CD4-positive, alpha-beta memory T cell (primary cell): ENCODE results near the gene RCOR1. TPM values are rescaled to one million over a fixed set of nuclear protein-coding genes. Genes with fewer than 3 reads are reported as not detected.

ENCODE experiments used
- CTCF ChIA-PET: fragments of 350-600 bp; sonication (Branson Sonifier 250); formaldehyde crosslinking; loops from one replicate; lab custom pipeline; 2021; ENCODE audit warnings: inconsistent platforms; ENCODE audit not compliant: partially characterized antibody; lab: Charles Lee
- POLR2A ChIA-PET: fragments of 350-600 bp; sonication (Branson Sonifier 250); formaldehyde crosslinking; loops from one replicate; lab custom pipeline; 2021; ENCODE audit not compliant: partially characterized antibody; lab: Charles Lee
- DNase-seq, 5 donors: peaks; one replicate each; pipeline versions ENCODE4 v3.0.0 to v3.0.0-alpha.2; 2020 to 2022; ENCODE audit warnings: mixed read lengths in 1 of 5
- H3K27ac ChIP-seq: one replicate; pipeline ENCODE4 v1.7.0; 2013; ENCODE audit warnings: low read depth, low read length
- H3K27me3 ChIP-seq: 2 replicates; pipeline ENCODE4 v1.7.0; 2013; ENCODE audit warnings: mild to moderate bottlenecking, low read length, moderate library complexity; ENCODE audit not compliant: insufficient read depth
- H3K36me3 ChIP-seq: 2 replicates; pipeline ENCODE4 v1.7.0; 2013; ENCODE audit warnings: mild to moderate bottlenecking, low read length, moderate library complexity; ENCODE audit not compliant: insufficient read depth
- H3K4me1 ChIP-seq: 2 replicates; pipeline ENCODE4 v1.7.0; 2013; ENCODE audit warnings: mild to moderate bottlenecking, low read length, moderate library complexity; ENCODE audit not compliant: insufficient read depth
- H3K4me3 ChIP-seq, 2 donors: one replicate each; pipeline ENCODE4 v1.7.0; 2013; ENCODE audit warnings: low read length in 2 of 2, mild to moderate bottlenecking in 1 of 2
- H3K9me3 ChIP-seq, 2 donors: one replicate each; pipeline ENCODE4 v1.7.0; 2013; ENCODE audit warnings: low read length in 2 of 2, control low read depth in 1 of 2; ENCODE audit not compliant: control insufficient read depth in 1 of 2
- H3K27ac Mint-ChIP-seq, 7 donors: one replicate each; pipeline ENCODE4 v1.8.0; 2020 to 2021; ENCODE audit warnings: mixed read lengths in 7 of 7, mild to moderate bottlenecking in 6 of 7, inconsistent platforms in 3 of 7, moderate library complexity in 3 of 7
- H3K27me3 Mint-ChIP-seq, 2 donors: one replicate each; pipeline ENCODE4 v1.8.0; 2020 to 2021; ENCODE audit warnings: mixed read lengths in 2 of 2
- H3K36me3 Mint-ChIP-seq, 2 donors: one replicate each; pipeline ENCODE4 v1.8.0; 2020 to 2021; ENCODE audit warnings: mixed read lengths in 2 of 2, inconsistent platforms in 1 of 2, mild to moderate bottlenecking in 1 of 2
- H3K4me1 Mint-ChIP-seq, 4 donors: one replicate each; pipeline ENCODE4 v1.8.0; 2020 to 2021; ENCODE audit warnings: mixed read lengths in 4 of 4, mild to moderate bottlenecking in 1 of 4
- H3K4me3 Mint-ChIP-seq, 8 donors: one replicate each; pipeline ENCODE4 v1.8.0; 2020 to 2021; ENCODE audit warnings: mixed read lengths in 8 of 8, mild to moderate bottlenecking in 7 of 8, moderate library complexity in 6 of 8, inconsistent platforms in 3 of 8
- H3K9me3 Mint-ChIP-seq, 8 donors: one replicate each; pipeline ENCODE4 v1.8.0; 2020 to 2021; ENCODE audit warnings: mixed read lengths in 8 of 8, mild to moderate bottlenecking in 5 of 8, inconsistent platforms in 3 of 8, moderate library complexity in 1 of 8
- intact Hi-C: fragments of 100-400 bp; cut with micrococcal nuclease; formaldehyde crosslinking; loops from one replicate; pipeline ENCODE4 v1.15.1; 2023
- polyA plus RNA-seq, 2 donors: library from polyadenylated mRNA; unstranded; fragments of 300-500 nt; fragmentation: Illumina TruSeq; gene quantifications; one replicate each; pipeline ENCODE4 v1.2.3, GENCODE V29; 2021
- total RNA-seq, 2 experiments: library from RNA; stranded (reverse); gene quantifications; one replicate each; pipeline ENCODE4 v1.2.3, GENCODE V29; 2021

Gene RCOR1
- total and polyA plus RNA-seq, 4 experiments from 2014 or later: 0.09 to 21.5 (median 10.2) TPM

DNA sequence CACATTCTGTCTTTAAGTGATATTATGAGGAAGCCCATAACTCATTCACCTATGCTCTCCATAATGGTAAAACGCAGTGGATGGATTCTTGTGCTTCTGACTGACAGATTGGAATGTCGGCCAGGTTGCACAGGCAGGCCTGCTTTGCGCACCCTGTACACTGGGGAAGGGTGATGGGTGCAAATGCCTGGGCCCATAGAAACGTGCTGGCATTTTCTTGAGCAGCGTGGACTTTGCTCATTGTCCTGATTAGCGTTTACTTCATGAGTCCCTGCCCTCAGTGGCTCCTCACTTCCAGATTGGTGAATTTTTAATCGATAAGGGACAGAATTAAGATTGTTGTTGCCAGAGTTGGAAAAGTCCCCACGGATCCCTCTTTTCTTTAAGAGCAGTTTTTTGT, 103.9 kb downstream of the RCOR1 start:
- CTCF ChIA-PET: interaction anchor here (1.2 to 5.2 kb wide), 7 partner anchors 8 to 409 kb away, joined by 4 to 34 read pairs (median 24); no protein-coding TSS in a partner anchor
- no peak overlapping the region for H3K4me3 Mint-ChIP-seq
- POLR2A ChIA-PET: interaction anchor here (1.5 kb wide), 1 partner anchor 105 kb away, joined by 4 read pairs; no protein-coding TSS in a partner anchor

DNA sequence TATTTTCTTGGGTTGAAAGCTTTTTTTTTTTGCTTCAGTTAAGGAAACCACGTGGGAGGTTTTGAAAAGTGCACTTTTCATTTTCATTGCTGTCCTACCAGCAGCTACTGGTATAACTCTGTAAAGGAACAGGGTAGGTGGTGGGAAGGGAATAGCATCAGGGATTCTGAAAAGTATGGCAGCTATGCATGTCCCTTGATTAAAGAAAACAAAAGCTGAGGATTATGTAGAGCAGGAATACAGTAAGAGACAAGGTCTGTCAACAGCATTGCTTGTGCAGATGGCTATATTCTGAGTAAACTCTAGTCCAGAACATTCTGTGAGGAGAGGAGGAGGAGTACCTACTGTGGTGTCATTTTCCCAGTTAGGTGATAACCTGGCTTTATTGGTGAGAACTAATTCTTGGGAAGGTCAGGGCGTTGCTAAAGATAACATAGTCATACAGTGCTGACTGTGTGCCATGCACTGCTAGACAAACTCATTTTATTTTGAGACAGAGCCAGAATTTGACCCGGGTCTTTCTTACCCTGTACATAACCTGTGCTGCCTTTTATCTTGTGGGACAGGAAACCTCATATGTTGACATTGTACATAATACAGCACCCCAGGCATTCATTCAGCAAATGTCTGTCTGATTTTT, 104.5 kb downstream of the RCOR1 start:
- Histone ChIP-seq H3K4me3 (no peak overlapping the region), H3K27me3 (no peaks in the 10 kb centered on the region), H3K27ac (no peak overlapping the region), H3K4me1 (peaks cover 12% of the 10 kb centered on the region), H3K36me3 (no peaks in the 10 kb centered on the region), H3K9me3 (no peaks in the 10 kb centered on the region)
- intact Hi-C loops: no loop called here
- DNase-seq: peak in 1 of 5 donors; percentile 0
- H3K9me3 Mint-ChIP-seq: no peaks in the 10 kb centered on the region
- peaks cover 5% of the 10 kb centered on the region in 2 donors for H3K36me3 Mint-ChIP-seq
- peak overlapping the region in 3 of 7 donors; percentile 20 to 87 (median 39) for H3K27ac Mint-ChIP-seq
- POLR2A ChIA-PET: no interaction called here
- peaks cover 15 to 24% (median 22%) of the 10 kb centered on the region in 4 donors for H3K4me1 Mint-ChIP-seq
- no peaks in the 10 kb centered on the region for H3K27me3 Mint-ChIP-seq
- CTCF ChIA-PET: interaction anchor here (1.2 to 5.2 kb wide), 6 partner anchors 8 to 408 kb away, joined by 4 to 34 read pairs (median 24); no protein-coding TSS in a partner anchor
- no peak overlapping the region for H3K4me3 Mint-ChIP-seq

More for the DNA sequence above, 103.9 kb downstream of the RCOR1 start:
- Histone ChIP-seq H3K4me1 (peaks cover 12% of the 10 kb centered on the region), H3K27me3 (no peaks in the 10 kb centered on the region), H3K4me3 (no peak overlapping the region), H3K27ac (no peak overlapping the region), H3K9me3 (no peaks in the 10 kb centered on the region), H3K36me3 (no peaks in the 10 kb centered on the region)
- intact Hi-C loops: no loop called here
- Mint-ChIP-seq H3K36me3 (peaks cover 5% of the 10 kb centered on the region in 2 donors), H3K9me3 (no peaks in the 10 kb centered on the region), H3K4me1 (peaks cover 16 to 24% (median 22%) of the 10 kb centered on the region in 4 donors), H3K27me3 (no peaks in the 10 kb centered on the region), H3K27ac (no peak overlapping the region)
- DNase-seq: no peak

GRCh38 chr14:102697501-102697900, 105.1 kb downstream of the RCOR1 start:
- Mint-ChIP-seq H3K27me3 (no peaks in the 10 kb centered on the region), H3K36me3 (peaks cover 5 to 6% of the 10 kb centered on the region in 2 donors), H3K4me1 (peaks cover 15 to 24% (median 22%) of the 10 kb centered on the region in 4 donors), H3K4me3 (no peak overlapping the region), H3K27ac (no peak overlapping the region), H3K9me3 (no peaks in the 10 kb centered on the region)
- intact Hi-C loops: no loop called here
- no peaks in the 10 kb centered on the region for H3K9me3 ChIP-seq
- no peak overlapping the region for H3K27ac ChIP-seq
- no peaks in the 10 kb centered on the region for H3K36me3 ChIP-seq
- CTCF ChIA-PET: no interaction called here
- no peak for DNase-seq
- POLR2A ChIA-PET: no interaction called here
- peaks cover 12% of the 10 kb centered on the region for H3K4me1 ChIP-seq
- no peaks in the 10 kb centered on the region for H3K27me3 ChIP-seq
- H3K4me3 ChIP-seq: no peak overlapping the region

DNA sequence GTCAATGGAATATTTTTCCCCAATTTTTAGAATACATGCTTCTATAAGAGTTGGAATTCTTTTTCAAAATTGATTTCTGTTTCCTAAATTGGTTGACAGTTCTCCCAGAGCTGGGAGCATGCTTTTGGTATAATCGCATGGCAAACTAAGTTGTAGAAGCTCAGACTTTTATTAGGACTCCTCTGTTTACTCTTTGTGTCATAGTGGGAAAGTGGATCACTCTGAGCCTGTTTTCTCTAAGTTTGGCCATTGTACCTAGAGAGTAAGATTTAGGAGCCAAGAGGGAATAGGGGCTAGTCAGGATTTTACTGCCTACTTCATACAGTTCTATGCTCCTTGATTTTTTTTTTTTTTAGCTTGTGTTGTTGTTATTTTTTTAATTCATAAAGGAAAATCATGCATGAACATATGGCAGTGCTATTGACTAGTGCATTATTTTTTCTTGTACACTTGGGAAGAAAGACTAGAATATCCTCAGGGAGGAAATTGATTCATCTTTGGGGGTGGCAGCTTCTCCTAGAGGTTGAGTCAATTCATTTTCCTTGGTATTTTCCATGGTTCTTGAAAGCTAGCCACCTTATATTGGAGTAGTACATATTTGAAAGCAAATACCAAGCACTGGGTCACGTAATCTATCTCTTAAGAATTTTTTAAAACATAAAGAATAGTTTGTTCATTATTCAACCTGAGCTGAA, 107.1 kb downstream of the RCOR1 start:
- no peak for DNase-seq
- no peak overlapping the region for H3K4me3 Mint-ChIP-seq
- H3K9me3 Mint-ChIP-seq: peaks cover 0 to 5% (median 3%) of the 10 kb centered on the region in 8 donors
- H3K9me3 ChIP-seq: no peaks in the 10 kb centered on the region
- H3K27ac Mint-ChIP-seq: no peak overlapping the region
- H3K4me1 Mint-ChIP-seq: peaks cover 13 to 21% (median 20%) of the 10 kb centered on the region in 4 donors
- no peaks in the 10 kb centered on the region for H3K27me3 Mint-ChIP-seq
- H3K36me3 ChIP-seq: no peaks in the 10 kb centered on the region
- peaks cover 12% of the 10 kb centered on the region for H3K4me1 ChIP-seq
- POLR2A ChIA-PET: no interaction called here
- CTCF ChIA-PET: interaction anchor here (1.0 to 1.3 kb wide), 3 partner anchors 9 to 261 kb away, joined by 3 to 6 read pairs (median 3); no protein-coding TSS in a partner anchor
- no peak overlapping the region for H3K4me3 ChIP-seq
- intact Hi-C loops: no loop called here
- no peaks in the 10 kb centered on the region for H3K27me3 ChIP-seq
- H3K36me3 Mint-ChIP-seq: peaks cover 14 to 23% of the 10 kb centered on the region in 2 donors
- no peak overlapping the region for H3K27ac ChIP-seq

DNA sequence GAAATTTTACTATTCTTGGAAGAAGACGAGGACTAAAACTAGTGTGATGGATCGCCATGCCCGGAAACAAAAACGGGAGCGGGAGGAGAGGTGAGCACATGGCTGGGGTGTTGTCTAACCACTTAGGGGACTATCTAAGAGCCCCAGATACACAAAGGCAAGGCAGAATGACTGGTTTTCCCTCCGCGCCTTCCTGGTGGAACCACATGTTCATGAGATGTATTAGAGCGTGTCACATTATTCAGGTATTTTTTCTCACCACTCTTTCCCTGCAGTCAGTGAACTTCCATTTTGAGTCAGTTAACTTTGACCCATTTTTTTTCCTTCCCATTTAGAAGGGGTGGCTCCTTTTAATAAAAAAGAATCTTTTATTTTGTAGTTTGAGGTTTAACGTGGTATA, 116.0 kb downstream of the RCOR1 start:
- H3K27me3 ChIP-seq: no peaks in the 10 kb centered on the region
- POLR2A ChIA-PET: no interaction called here

DNA sequence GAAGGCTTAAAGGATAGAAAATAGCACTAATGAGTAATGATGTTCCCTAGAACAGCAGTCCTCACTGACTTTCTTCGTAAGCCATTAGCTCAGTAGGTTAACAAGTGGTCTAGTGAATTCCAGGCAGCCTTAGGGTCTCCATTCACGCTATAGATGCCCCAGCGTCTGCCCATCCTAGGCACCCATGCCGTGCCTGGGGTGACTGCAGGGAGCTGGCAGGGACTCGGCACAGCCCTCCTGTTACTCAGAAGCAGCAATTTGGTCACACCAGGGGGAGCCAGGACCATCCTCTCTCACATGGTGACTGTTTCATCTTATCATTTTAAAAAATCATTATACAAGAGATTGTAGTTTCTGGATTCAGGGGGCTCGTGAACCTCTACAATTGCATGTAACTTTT, 118.8 kb downstream of the RCOR1 start:
- no peak overlapping the region for H3K27ac Mint-ChIP-seq
- peaks cover 0 to 6% (median 2%) of the 10 kb centered on the region in 4 donors for H3K4me1 Mint-ChIP-seq
- H3K4me3 Mint-ChIP-seq: no peak overlapping the region
- peaks cover 38 to 51% of the 10 kb centered on the region in 2 donors for H3K36me3 Mint-ChIP-seq
- Histone ChIP-seq H3K27me3 (no peaks in the 10 kb centered on the region), H3K4me3 (no peak overlapping the region), H3K27ac (no peak overlapping the region), H3K9me3 (no peaks in the 10 kb centered on the region), H3K4me1 (no peaks in the 10 kb centered on the region), H3K36me3 (no peaks in the 10 kb centered on the region)
- CTCF ChIA-PET: no interaction called here
- H3K9me3 Mint-ChIP-seq: no peaks in the 10 kb centered on the region
- POLR2A ChIA-PET: no interaction called here
- DNase-seq: no peak
- intact Hi-C loops: no loop called here
- H3K27me3 Mint-ChIP-seq: no peaks in the 10 kb centered on the region

More for the DNA sequence above, 116.0 kb downstream of the RCOR1 start:
- peaks cover 35 to 36% of the 10 kb centered on the region in 2 donors for H3K36me3 Mint-ChIP-seq
- CTCF ChIA-PET: interaction anchor here (1.3 kb wide), 1 partner anchor 13 kb away, joined by 3 read pairs; no protein-coding TSS in a partner anchor
- H3K9me3 Mint-ChIP-seq: peaks cover 0 to 7% (median 0%) of the 10 kb centered on the region in 8 donors
- Histone ChIP-seq H3K4me1 (no peaks in the 10 kb centered on the region), H3K9me3 (no peaks in the 10 kb centered on the region), H3K36me3 (no peaks in the 10 kb centered on the region), H3K27ac (no peak overlapping the region), H3K4me3 (no peak overlapping the region)
- no peak overlapping the region for H3K4me3 Mint-ChIP-seq
- no peaks in the 10 kb centered on the region for H3K4me1 Mint-ChIP-seq
- no peak for DNase-seq
- H3K27ac Mint-ChIP-seq: peak overlapping the region in 3 of 7 donors; percentile 6 to 63 (median 10)
- no peaks in the 10 kb centered on the region for H3K27me3 Mint-ChIP-seq
- intact Hi-C loops: no loop called here

- H3K4me3 ChIP-seq: no peak overlapping the region
- Mint-ChIP-seq H3K36me3 (peaks cover 38 to 52% of the 10 kb centered on the region in 2 donors), H3K4me3 (no peak overlapping the region), H3K27me3 (no peaks in the 10 kb centered on the region), H3K4me1 (peaks cover 0 to 6% (median 2%) of the 10 kb centered on the region in 4 donors), H3K9me3 (no peaks in the 10 kb centered on the region), H3K27ac (no peak overlapping the region)
- ChIA-PET POLR2A (no interaction called here), CTCF (interaction anchor here (1.4 kb wide), 1 partner anchor 16 kb away, joined by 4 read pairs; no protein-coding TSS in a partner anchor)
- no peak overlapping the region for H3K27ac ChIP-seq
- no peaks in the 10 kb centered on the region for H3K36me3 ChIP-seq
- no peaks in the 10 kb centered on the region for H3K27me3 ChIP-seq
- DNase-seq: no peak
- H3K4me1 ChIP-seq: no peaks in the 10 kb centered on the region
- intact Hi-C loops: no loop called here
- no peaks in the 10 kb centered on the region for H3K9me3 ChIP-seq
These were observed 119.5 kb downstream of the RCOR1 start for GRCh38 chr14:102711946-102712345.
